Stimulated activated CD4-positive, alpha-beta T cell treated with anti-CD3 and anti-CD28 coated beads, TNF-alpha, amount 100 ng/mL, for 48 hours (primary cell): Measurements from ENCODE around the gene PPP1R36.
A peak's percentile ranks its signal among the peaks of the same experiment; 100 is the strongest.
"Not testable (repeated sequence)": the region's sequence is repeated elsewhere in the genome, so short reads cannot be mapped to it uniquely, and the experiment has no call there.

Source experiments
- DNase-seq, 3 donors: peaks; one replicate each; pipeline ENCODE4 v3.0.0-alpha.2; 2020; ENCODE audit warnings: low read depth in 3 of 3

PPP1R36 gene

DNA sequence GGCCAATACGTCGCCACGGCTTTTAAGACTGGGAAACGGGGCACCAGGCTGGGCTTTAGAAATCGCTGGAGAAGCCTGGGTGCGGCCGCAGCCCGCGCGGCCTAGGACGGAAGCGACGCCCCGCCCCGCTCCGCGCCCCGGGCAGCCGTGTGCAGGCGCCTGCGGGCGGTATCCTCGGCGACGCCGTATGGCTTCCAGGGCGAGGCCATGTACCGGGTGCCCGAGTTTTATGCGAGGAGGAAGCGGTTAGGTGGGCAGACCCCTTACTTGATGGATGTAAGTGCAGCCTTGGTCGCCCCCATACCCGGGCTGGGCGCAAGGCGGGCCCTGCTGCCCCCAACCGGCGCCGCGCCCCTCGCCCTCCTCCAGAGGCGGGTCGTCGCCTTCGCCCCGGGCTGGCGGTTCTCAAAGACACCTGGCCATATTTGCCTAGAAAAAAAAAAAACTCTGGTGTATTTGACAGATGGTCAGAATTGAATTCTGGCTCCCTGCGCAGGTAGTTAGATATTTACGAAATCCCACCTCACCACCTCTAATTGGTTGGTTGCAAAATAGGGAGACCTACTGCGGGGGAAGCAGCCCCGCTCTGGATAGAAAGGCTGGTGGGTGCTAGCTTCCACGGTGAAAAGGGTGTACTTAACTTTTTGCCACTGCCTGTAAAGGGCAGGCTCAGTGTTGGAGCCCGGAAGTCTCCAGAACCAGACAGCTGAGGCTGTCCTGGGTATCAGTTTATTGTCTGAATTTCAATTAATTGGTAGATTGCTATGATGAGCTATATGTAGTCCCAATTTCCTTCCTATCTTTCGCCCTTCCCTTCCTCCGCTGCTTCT, at the start of gene PPP1R36:
PPP1R36 (plus strand) TSS at position 171 of the 830 bp plus-strand sequence; CDS start at position 208, 37 bp downstream.
- DNase-seq: no peak

GRCh38 chr14:64500088-64500487, 49.7 kb upstream of the PPP1R36 start:
- DNase-seq: no peak

DNA sequence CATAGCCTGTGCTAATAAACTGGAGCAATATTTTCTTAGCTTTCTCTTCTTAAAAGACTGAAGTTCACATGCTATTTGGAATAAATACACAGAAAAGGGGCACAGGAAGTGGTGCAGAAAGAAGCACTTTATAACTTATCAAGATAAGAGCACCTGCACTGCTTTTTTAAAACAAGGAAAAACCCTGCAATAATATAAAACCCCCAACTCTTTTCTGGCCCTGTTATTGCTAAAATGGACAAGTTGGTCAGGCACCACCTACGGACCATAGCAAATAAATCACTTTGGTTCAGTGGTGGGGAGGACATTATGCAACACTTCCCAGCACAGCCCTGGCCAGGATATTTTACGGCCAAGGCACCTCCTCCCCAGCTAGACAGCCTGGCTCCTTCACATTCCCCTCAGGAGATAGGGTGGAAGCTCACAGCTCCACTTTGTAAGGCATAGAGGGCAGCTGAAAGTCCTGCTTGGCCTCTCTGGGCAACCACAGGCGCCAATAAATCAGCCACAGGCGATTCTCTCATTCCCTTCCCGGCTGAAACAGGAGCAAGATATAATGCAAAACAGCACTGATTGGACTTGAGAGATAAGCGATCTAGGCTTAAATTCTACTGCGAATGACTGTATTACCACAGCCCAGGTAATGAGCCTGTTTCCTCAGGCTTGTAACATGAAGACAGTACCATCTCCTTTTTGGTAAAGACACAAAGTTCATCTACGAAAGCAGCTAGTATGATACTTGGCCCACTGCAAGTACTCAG, 48.2 kb upstream of the PPP1R36 start:
- DNase-seq: no peak

- DNase-seq: no peak
These were observed 47.3 kb upstream of the PPP1R36 start for GRCh38 chr14:64502456-64502855.

DNA sequence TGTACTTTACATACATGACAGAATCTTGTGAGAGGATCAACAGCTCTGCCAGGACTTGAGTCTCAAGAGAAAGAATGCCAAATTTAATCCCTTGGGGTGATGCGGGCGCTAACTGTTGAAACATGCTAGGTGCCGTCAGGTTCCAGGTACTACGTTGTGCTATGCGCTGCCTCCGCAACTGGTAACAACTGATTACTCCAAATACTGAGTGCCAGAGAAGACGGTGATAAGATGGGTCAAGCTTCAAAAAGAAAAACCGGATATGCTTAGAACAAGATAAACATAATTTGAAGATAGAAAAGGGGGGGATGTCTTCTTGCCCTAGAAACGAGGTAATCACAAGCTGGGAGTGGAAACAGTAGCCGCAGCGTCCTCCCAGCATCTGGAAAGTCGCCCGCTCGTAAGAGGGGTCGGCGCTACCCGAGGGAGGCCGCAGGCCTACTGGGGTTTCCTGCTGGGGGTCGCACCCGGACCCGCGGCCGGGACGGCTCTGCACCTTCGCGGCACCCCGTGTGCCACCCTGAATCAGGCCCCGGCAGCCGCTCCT, 46.8 kb upstream of the PPP1R36 start:
- DNase-seq: no peak

GRCh38 chr14:64503434-64504309, 46.1 kb upstream of the PPP1R36 start, which contains the start of gene ZBTB25:
Gene ZBTB25, minus strand, starts transcription at chr14:64503838. Its CDS starts 13,305 bp downstream, at chr14:64490533.
- peak; percentile 80 to 89 (median 89) for DNase-seq

DNA sequence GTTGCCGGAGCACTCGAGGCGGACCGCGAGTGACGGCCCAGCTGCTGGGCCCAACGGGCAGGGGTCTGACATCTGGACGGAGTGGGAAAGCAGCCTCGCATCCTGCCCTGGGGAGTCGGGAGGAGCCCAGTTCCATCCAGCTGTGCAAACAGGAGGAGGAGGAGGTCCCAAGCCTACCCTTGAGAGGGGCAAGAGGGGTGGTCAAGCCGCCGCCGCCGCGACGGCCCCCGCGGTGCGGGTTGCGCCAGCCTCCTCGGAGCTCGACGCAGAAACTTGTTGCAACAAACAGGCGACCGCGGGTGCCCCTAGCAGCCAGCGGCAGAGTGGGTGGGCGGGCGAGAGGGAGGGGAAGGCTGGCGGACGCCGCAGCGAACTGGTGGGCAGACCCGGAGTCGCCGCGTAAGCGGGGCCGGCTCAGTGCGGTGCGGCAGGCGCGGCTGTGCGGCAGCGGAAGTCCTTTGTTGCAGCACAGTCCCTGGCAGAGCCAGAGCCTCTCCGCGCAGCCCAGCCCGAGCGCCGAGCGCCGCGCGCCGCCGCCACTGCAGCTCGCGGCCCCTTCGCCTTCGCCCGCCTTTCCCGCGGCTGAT, 45.4 kb upstream of the PPP1R36 start, which contains the start of gene ZBTB1:
ZBTB1 (plus strand) TSS at position 461 of the 587 bp plus-strand sequence. CDS start 16,735 bp downstream, outside the sequence.
- peak; percentile 74 to 84 (median 75) for DNase-seq

DNA sequence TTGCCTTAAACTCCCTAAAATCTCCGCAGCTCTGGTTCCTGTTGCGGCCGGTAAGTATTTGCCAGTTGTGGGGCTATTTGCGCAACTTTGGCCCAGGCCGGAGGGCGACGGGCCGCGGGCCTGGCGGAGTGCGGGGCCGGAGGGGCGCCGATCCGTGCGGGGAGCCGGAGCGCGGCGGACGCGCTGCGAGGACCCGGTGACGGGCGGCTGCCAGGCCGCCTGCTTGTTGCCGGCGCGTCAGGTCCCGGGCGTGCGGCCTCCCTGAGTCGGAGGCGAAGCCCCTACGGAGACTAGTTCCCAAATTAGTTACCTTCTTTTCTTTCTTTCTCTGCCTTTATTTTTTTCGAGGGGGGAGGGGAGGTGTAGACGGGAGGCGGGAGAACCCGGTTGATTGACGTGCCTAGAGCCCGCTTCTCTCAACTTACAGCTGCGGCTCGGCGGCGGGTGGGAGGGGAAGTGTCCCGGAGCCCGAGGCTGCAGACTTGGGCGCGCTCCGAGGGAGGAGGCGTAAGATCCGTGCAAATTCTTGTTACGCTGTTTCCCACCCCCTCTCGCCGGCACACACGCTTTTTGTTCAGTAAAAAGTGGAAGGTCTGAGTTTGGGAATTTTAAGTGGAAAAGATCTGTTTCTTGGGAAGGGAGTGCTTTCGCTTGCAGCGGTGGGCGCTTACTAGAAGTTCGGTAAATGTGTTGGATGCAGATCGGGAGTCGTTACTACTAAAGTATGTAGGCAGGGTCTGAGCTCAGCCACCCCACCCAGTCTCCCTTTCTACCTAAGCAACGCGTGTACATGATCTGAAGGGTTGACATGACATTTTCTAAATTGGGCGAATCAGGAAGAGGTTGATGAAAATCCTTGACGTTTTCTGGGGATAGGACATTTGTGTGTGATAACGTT, 44.6 kb upstream of the PPP1R36 start:
- peak; percentile 67 to 89 (median 82) for DNase-seq

GRCh38 chr14:64506721-64507120, 43.0 kb upstream of the PPP1R36 start:
- DNase-seq: no peak

- peak in 1 of 3 donors; percentile 44 for DNase-seq
These were observed 42.2 kb upstream of the PPP1R36 start for GRCh38 chr14:64507376-64508156.

DNA sequence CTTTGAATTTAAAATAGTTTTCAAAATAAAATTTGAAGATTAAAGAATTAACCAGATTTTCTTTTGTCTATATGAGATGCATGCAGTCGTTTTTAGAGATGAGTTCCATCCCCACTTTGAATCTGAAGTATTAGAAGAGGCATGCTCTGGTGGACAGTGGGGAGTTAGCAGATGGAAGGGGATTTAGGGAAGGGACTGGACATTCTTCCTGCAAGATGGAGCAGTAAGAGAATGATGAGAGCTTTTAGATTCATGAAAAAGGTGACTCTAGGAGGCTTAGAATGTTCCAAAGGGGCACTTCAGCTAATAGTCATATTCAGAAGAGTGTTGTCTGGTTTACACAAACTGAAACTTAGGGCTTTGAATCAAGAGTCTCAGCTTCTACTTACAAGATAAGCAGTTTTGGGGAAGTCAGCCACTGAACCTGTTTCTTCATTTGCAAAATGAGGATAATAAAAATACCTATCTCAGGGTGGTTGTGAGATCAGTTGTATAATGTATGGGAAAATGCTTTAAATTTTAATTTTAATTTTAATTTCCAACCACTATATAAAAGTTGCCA, 41.5 kb upstream of the PPP1R36 start:
- DNase-seq: no peak

- DNase-seq: no peak
These were observed 40.7 kb upstream of the PPP1R36 start for GRCh38 chr14:64509036-64509435.

GRCh38 chr14:64510825-64511671, 38.7 kb upstream of the PPP1R36 start:
- peak in 2 of 3 donors; percentile 46 for DNase-seq

DNA sequence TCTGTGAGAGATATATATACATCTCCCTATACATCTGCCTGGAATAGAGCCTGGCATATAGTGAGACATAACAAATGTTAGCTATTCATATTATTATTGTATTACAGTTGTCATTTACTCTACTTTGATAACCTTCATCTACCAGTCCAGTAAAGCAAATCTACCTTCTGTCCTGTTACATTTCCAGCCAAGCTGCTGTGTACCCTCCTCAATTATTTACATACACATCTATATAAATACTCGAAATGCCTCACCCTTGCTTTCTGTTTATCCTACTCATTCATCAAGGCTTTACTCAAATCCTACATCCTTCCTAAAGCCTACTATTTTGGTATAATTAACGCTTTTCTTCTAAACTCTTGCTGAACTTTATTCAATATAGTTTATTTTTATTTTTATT, 36.5 kb upstream of the PPP1R36 start:
- no peak for DNase-seq

DNA sequence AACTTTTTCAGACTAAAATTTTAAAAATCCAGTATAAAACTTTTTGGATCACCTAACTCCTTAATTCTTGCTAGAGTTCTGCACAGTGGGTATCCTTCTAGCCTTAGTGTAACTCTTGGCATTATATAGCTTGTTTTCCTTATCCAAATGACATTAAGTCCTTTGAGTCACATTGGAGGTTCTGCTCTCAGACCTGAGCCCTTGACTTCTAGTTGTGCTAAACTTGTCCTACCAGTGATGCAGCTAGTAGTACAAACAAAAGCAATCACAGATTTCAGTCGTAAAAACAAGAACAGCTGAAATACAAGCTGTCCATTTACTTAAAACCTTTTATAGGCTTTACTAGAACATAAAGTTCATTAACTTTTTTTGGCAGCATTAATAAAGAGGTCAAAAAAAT, 34.7 kb upstream of the PPP1R36 start:
- no peak for DNase-seq

DNA sequence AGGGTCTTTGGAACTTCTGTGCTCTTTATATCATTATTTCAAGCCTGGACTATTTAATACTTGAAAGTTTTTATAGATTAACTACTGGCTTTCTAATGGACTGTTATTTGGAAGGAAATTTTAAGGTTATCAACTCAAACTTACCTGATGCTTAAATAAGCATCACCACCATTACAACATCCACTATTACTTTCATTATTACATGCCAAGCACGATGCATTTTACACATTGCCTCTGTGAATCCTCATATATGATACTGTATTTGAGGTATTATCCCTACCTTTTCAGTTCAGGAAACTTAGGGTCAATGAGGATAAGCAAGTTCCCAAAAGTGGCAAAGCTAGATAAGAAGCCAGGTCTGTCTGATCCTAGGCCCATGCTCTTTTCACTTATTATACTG, 32.8 kb upstream of the PPP1R36 start:
- DNase-seq: no peak

GRCh38 chr14:64517667-64518066, 32.1 kb upstream of the PPP1R36 start:
- not testable (repeated sequence) for DNase-seq

GRCh38 chr14:64518229-64518628, 31.5 kb upstream of the PPP1R36 start:
- no peak for DNase-seq
